Lower lobe of right lung (tissue), 2 donors: ENCODE measurements around the gene DAD1. TPM values are rescaled to one million over a fixed set of nuclear protein-coding genes. Genes with fewer than 3 reads are reported as not detected.

ENCODE experiments used
- ATAC-seq, 2 donors: fragments of 200-7000 bp; cut with Tn5 transposase; one replicate each; pipeline ENCODE4 v1.9.1; 2020 to 2022; ENCODE audit warnings: mild to moderate bottlenecking in 2 of 2, moderate library complexity in 2 of 2
- DNase-seq: peaks from one replicate; pipeline ENCODE4 v3.0.0-alpha.2; 2020
- H3K27ac ChIP-seq: fragments of 200-600 bp; one replicate; pipeline ENCODE4 v1.8.0; 2022
- H3K27me3 ChIP-seq: fragments of 200-600 bp; one replicate; pipeline ENCODE4 v1.8.0; 2022; ENCODE audit warnings: low read depth
- H3K36me3 ChIP-seq: fragments of 200-600 bp; one replicate; pipeline ENCODE4 v1.8.0; 2022; ENCODE audit warnings: mild to moderate bottlenecking
- H3K4me1 ChIP-seq: fragments of 200-600 bp; one replicate; pipeline ENCODE4 v1.8.0; 2022
- H3K4me3 ChIP-seq: fragments of 200-600 bp; one replicate; pipeline ENCODE4 v1.8.0; 2022; ENCODE audit warnings: mild to moderate bottlenecking
- H3K9me3 ChIP-seq: fragments of 200-600 bp; one replicate; pipeline ENCODE4 v1.8.0; 2022
- CTCF ChIP-seq: fragments of 200-600 bp; IDR thresholded peaks from one replicate; pipeline ENCODE4 v1.8.0; 2022; ENCODE audit warnings: antibody characterized with exemption, mild to moderate bottlenecking
- intact Hi-C: fragments of 100-400 bp; cut with DNase I; formaldehyde crosslinking; loops from one replicate; pipeline ENCODE4 v1.11.0; 2022
- total RNA-seq: library from RNA; stranded (reverse); fragmentation: NEBNext Ultra II Directional; extraction: Animal tissue kit (Norgen Biotek cat#: 25700); gene quantifications from one replicate; pipeline ENCODE4 v1.2.1, GENCODE V29; 2021
- donor health status: DM: no; HTN: yes; CAD: no; lungs with severe emphysema.

DAD1 gene
- total RNA-seq, 1 donor from 2014 or later: 162 TPM

- no peak for DNase-seq
- H3K9me3 ChIP-seq: no peaks in the 10 kb centered on the region
- H3K36me3 ChIP-seq: peaks cover 60% of the 10 kb centered on the region
- ATAC-seq: no peak
- peaks cover 22% of the 10 kb centered on the region for H3K4me1 ChIP-seq
- no peak overlapping the region for H3K27ac ChIP-seq
- no peak for TF ChIP-seq CTCF
- H3K27me3 ChIP-seq: no peaks in the 10 kb centered on the region
- H3K4me3 ChIP-seq: no peak overlapping the region
- intact Hi-C loops: no loop called here
Observed at GRCh38 chr14:22572562-22573058, 16.4 kb downstream of the DAD1 start.

- H3K27ac ChIP-seq: peak overlapping the region; percentile 52
- peaks cover 71% of the 10 kb centered on the region for H3K36me3 ChIP-seq
- ATAC-seq (peak; percentile 89 to 95), DNase-seq (no peak)
- no peak overlapping the region for H3K4me3 ChIP-seq
- no peaks in the 10 kb centered on the region for H3K27me3 ChIP-seq
- no peaks in the 10 kb centered on the region for H3K9me3 ChIP-seq
- H3K4me1 ChIP-seq: peaks cover 42% of the 10 kb centered on the region
- TF ChIP-seq CTCF: peak; percentile 87
- intact Hi-C loops: no loop called here
Observed at GRCh38 chr14:22570132-22570949, 18.7 kb downstream of the DAD1 start.

- no peaks in the 10 kb centered on the region for H3K27me3 ChIP-seq
- DNase-seq (no peak), ATAC-seq (no peak)
- peak overlapping the region; percentile 34 for H3K27ac ChIP-seq
- H3K4me1 ChIP-seq: peaks cover 48% of the 10 kb centered on the region
- H3K36me3 ChIP-seq: peaks cover 71% of the 10 kb centered on the region
- H3K9me3 ChIP-seq: no peaks in the 10 kb centered on the region
- H3K4me3 ChIP-seq: no peak overlapping the region
- intact Hi-C loops: loop anchor here (10.0 kb wide), 1 partner anchor 85 kb away; no protein-coding TSS in a partner anchor
- no peak for TF ChIP-seq CTCF
Observed at GRCh38 chr14:22569737-22570131, 19.3 kb downstream of the DAD1 start.

- Histone ChIP-seq H3K27me3 (no peaks in the 10 kb centered on the region), H3K9me3 (no peaks in the 10 kb centered on the region), H3K4me1 (peaks cover 52% of the 10 kb centered on the region), H3K27ac (no peak overlapping the region), H3K36me3 (peaks cover 71% of the 10 kb centered on the region), H3K4me3 (no peak overlapping the region)
- intact Hi-C loops: loop anchor here (10.0 kb wide), 1 partner anchor 86 kb away; no protein-coding TSS in a partner anchor
- ATAC-seq (no peak), DNase-seq (no peak)
- TF ChIP-seq CTCF: no peak
Observed at GRCh38 chr14:22569106-22569736, 19.8 kb downstream of the DAD1 start.

- Histone ChIP-seq H3K27ac (peak overlapping the region; percentile 9), H3K9me3 (no peaks in the 10 kb centered on the region), H3K4me3 (no peak overlapping the region), H3K36me3 (peaks cover 62% of the 10 kb centered on the region), H3K4me1 (peaks cover 61% of the 10 kb centered on the region), H3K27me3 (no peaks in the 10 kb centered on the region)
- no peak for ATAC-seq
- DNase-seq: no peak
- intact Hi-C loops: loop anchor here (10.0 kb wide), 1 partner anchor 87 kb away; no protein-coding TSS in a partner anchor
- no peak for TF ChIP-seq CTCF
Observed at GRCh38 chr14:22567437-22567836, 21.6 kb downstream of the DAD1 start.
